ENCODE data around the gene SPC24. TPM values are rescaled to one million over a fixed set of nuclear protein-coding genes. Genes with fewer than 3 reads are reported as not detected.
"Not testable (repeated sequence)": the region's sequence is repeated elsewhere in the genome, so short reads cannot be mapped to it uniquely, and the experiment has no call there.

The SPC24 gene
- total RNA-seq, 1 donor from 2014 or later = 3.9 TPM

- intact Hi-C loops (cut with micrococcal nuclease) = no loop called here
- peaks cover 34% of the 10 kb centered on the region for H3K4me1 ChIP-seq
- no peak for TF ChIP-seq CTCF (IDR thresholded peaks at IDR 0.05; ENCODE audit: borderline replicate concordance)
- no peak overlapping the region for H3K27ac ChIP-seq (replicated peaks)
- peaks cover 7% of the 10 kb centered on the region for H3K9me3 ChIP-seq (replicated peaks)
- no peaks in the 10 kb centered on the region for H3K27me3 ChIP-seq (ENCODE audit: low read depth)
- H3K36me3 ChIP-seq = peaks cover 45% of the 10 kb centered on the region
- no peak overlapping the region for H3K4me3 ChIP-seq
- no peak for DNase-seq
Measured at GRCh38 chr19:11100049-11100448, 55.5 kb downstream of the SPC24 start.

GRCh38 chr19:11098861-11099260, 56.7 kb downstream of the SPC24 start:
- H3K4me1 ChIP-seq = peaks cover 46% of the 10 kb centered on the region
- no peak for DNase-seq

GRCh38 chr19:11098327-11098726, 57.3 kb downstream of the SPC24 start:
- Histone ChIP-seq H3K27me3 (ENCODE audit: low read depth) (no peaks in the 10 kb centered on the region), H3K4me3 (no peak overlapping the region), H3K9me3 (replicated peaks) (peaks cover 7% of the 10 kb centered on the region), H3K4me1 (peaks cover 52% of the 10 kb centered on the region), H3K27ac (replicated peaks) (no peak overlapping the region), H3K36me3 (peaks cover 32% of the 10 kb centered on the region)
- TF ChIP-seq CTCF (IDR thresholded peaks at IDR 0.05; ENCODE audit: borderline replicate concordance) = no peak
- DNase-seq = no peak
- intact Hi-C loops (cut with micrococcal nuclease) = no loop called here

More at GRCh38 chr19:11098861-11099260, 56.7 kb downstream of the SPC24 start:
- no peak for TF ChIP-seq CTCF (IDR thresholded peaks at IDR 0.05; ENCODE audit: borderline replicate concordance)
- intact Hi-C loops (cut with micrococcal nuclease) = no loop called here
- Histone ChIP-seq H3K9me3 (replicated peaks) (peaks cover 7% of the 10 kb centered on the region), H3K27me3 (ENCODE audit: low read depth) (no peaks in the 10 kb centered on the region), H3K27ac (replicated peaks) (no peak overlapping the region), H3K4me3 (no peak overlapping the region), H3K36me3 (peaks cover 37% of the 10 kb centered on the region)

GRCh38 chr19:11097367-11097766, 58.2 kb downstream of the SPC24 start:
- Histone ChIP-seq H3K4me1 (peaks cover 61% of the 10 kb centered on the region), H3K36me3 (peaks cover 22% of the 10 kb centered on the region), H3K27ac (replicated peaks) (peak overlapping the region; percentile 95)
- H3K27me3 ChIP-seq (ENCODE audit: low read depth); intact Hi-C loops (cut with micrococcal nuclease); DNase-seq; H3K4me3 ChIP-seq; H3K9me3 ChIP-seq (replicated peaks): not testable (repeated sequence)

- H3K4me1 ChIP-seq = peaks cover 72% of the 10 kb centered on the region
- TF ChIP-seq CTCF (IDR thresholded peaks at IDR 0.05; ENCODE audit: borderline replicate concordance) = no peak
Measured at GRCh38 chr19:11096210-11096841, 59.3 kb downstream of the SPC24 start.

More at GRCh38 chr19:11096210-11096841, 59.3 kb downstream of the SPC24 start:
- Histone ChIP-seq H3K9me3 (replicated peaks) (peaks cover 7% of the 10 kb centered on the region), H3K27me3 (ENCODE audit: low read depth) (no peaks in the 10 kb centered on the region), H3K4me3 (no peak overlapping the region), H3K36me3 (peaks cover 14% of the 10 kb centered on the region), H3K27ac (replicated peaks) (peak overlapping the region; percentile 95)
- peak; percentile 68 for DNase-seq
- intact Hi-C loops (cut with micrococcal nuclease) = no loop called here

Small RNA genes within 50 kb of the gene (microRNA-seq; reads per million reads assigned to microRNA genes)
- gene MIR6886 = not detected

Other genes with a start within 250 kb of the SPC24 start
- 13.1 TPM for gene YIPF2, start 227.1 kb downstream of the SPC24 start, total RNA-seq
- gene TIMM29, start 227.0 kb downstream of the SPC24 start, total RNA-seq = 12.4 TPM
- 38.8 TPM for gene SMARCA4, start 194.8 kb downstream of the SPC24 start, total RNA-seq
- gene LDLR, start 66.3 kb downstream of the SPC24 start, total RNA-seq = 8.2 TPM
- 326 TPM for gene KANK2, start 41.8 kb upstream of the SPC24 start, total RNA-seq
- gene ANGPTL8, start 83.8 kb upstream of the SPC24 start, total RNA-seq = not detected
- 43.2 TPM for gene DOCK6, start 106.7 kb upstream of the SPC24 start, total RNA-seq
- not detected for gene TSPAN16, start 140.4 kb upstream of the SPC24 start, total RNA-seq
- 7.2 TPM for gene RAB3D, start 183.9 kb upstream of the SPC24 start, total RNA-seq
- 77.8 TPM for gene TMEM205, start 190.5 kb upstream of the SPC24 start, total RNA-seq
- gene CCDC159, start 190.7 kb upstream of the SPC24 start, total RNA-seq = 24.5 TPM
- 10.6 TPM for gene PLPPR2, start 199.7 kb upstream of the SPC24 start, total RNA-seq
- 1.1 TPM for gene SWSAP1, start 218.9 kb upstream of the SPC24 start, total RNA-seq
- gene EPOR, start 228.5 kb upstream of the SPC24 start, total RNA-seq = 6.0 TPM